ENCODE measurements around the gene TMEM132D. TPM values are rescaled to one million over a fixed set of nuclear protein-coding genes. Genes with fewer than 3 reads are reported as not detected.
A peak's percentile ranks its signal among the peaks of the same experiment; 100 is the strongest.

TMEM132D gene
- total RNA-seq, 1 donor from 2014 or later, result not detected

- no peak overlapping the region for H3K9ac ChIP-seq (ENCODE audit: low read length)
- Mint-ChIP-seq H3K36me3 (ENCODE audit: low read depth, unreplicated experiment) (no peaks in the 10 kb centered on the region), H3K4me3 (ENCODE audit: unreplicated experiment) (no peak overlapping the region), H3K27me3 (ENCODE audit: low read depth, unreplicated experiment) (no peaks in the 10 kb centered on the region), H3K27ac (ENCODE audit: unreplicated experiment) (no peak overlapping the region), H3K4me1 (ENCODE audit: low read depth, unreplicated experiment) (no peaks in the 10 kb centered on the region), H3K9me3 (ENCODE audit: unreplicated experiment) (peaks cover 5% of the 10 kb centered on the region)
- no peaks in the 10 kb centered on the region for H3K27me3 ChIP-seq (ENCODE audit: insufficient read depth, low read length)
- no peaks in the 10 kb centered on the region for H3K79me2 ChIP-seq (ENCODE audit: insufficient read depth, low read length)
- TF ChIP-seq EZH2 (IDR thresholded peaks at IDR 0.05; ENCODE audit: insufficient read depth, low read length) (no peak), CTCF (IDR thresholded peaks at IDR 0.05; ENCODE audit: insufficient read depth, low read depth, low read length) (no peak)
- no peak for FAIRE-seq
- DNase-seq (ENCODE audit: low read depth), result no peak
- no peak overlapping the region for H3K4me3 ChIP-seq (ENCODE audit: insufficient read depth, low read depth, low read length)
- no peaks in the 10 kb centered on the region for H3K9me3 ChIP-seq (ENCODE audit: insufficient read depth, low read depth, low read length)
- no peaks in the 10 kb centered on the region for H4K20me1 ChIP-seq (ENCODE audit: insufficient read depth, low read length)
- H2AFZ ChIP-seq (ENCODE audit: low read depth, low read length), result no peak overlapping the region
- no peak overlapping the region for H3K4me2 ChIP-seq (ENCODE audit: low read length)
- H3K4me1 ChIP-seq (ENCODE audit: insufficient read depth, low read length), result no peaks in the 10 kb centered on the region
- H3K36me3 ChIP-seq (ENCODE audit: insufficient read depth, low read length), result no peaks in the 10 kb centered on the region
- no peak overlapping the region for H3K27ac ChIP-seq (ENCODE audit: low read depth, low read length)
These were observed 416.9 kb downstream of the TMEM132D start for GRCh38 chr12:129486931-129487330.

GRCh38 chr12:129483111-129483893 lies 420.5 kb downstream of the TMEM132D start:
- Histone ChIP-seq H3K9me3 (ENCODE audit: insufficient read depth, low read depth, low read length) (no peaks in the 10 kb centered on the region), H2AFZ (ENCODE audit: low read depth, low read length) (no peak overlapping the region), H4K20me1 (ENCODE audit: insufficient read depth, low read length) (no peaks in the 10 kb centered on the region), H3K4me1 (ENCODE audit: insufficient read depth, low read length) (no peaks in the 10 kb centered on the region), H3K9ac (ENCODE audit: low read length) (no peak overlapping the region), H3K4me2 (ENCODE audit: low read length) (peak overlapping the region; percentile 4), H3K79me2 (ENCODE audit: insufficient read depth, low read length) (no peaks in the 10 kb centered on the region), H3K36me3 (ENCODE audit: insufficient read depth, low read length) (no peaks in the 10 kb centered on the region), H3K27me3 (ENCODE audit: insufficient read depth, low read length) (no peaks in the 10 kb centered on the region), H3K4me3 (ENCODE audit: insufficient read depth, low read depth, low read length) (no peak overlapping the region), H3K27ac (ENCODE audit: low read depth, low read length) (no peak overlapping the region)
- H3K4me3 Mint-ChIP-seq (ENCODE audit: unreplicated experiment), result no peak overlapping the region
- H3K36me3 Mint-ChIP-seq (ENCODE audit: low read depth, unreplicated experiment), result no peaks in the 10 kb centered on the region
- no peak overlapping the region for H3K27ac Mint-ChIP-seq (ENCODE audit: unreplicated experiment)
- H3K27me3 Mint-ChIP-seq (ENCODE audit: low read depth, unreplicated experiment), result no peaks in the 10 kb centered on the region
- no peaks in the 10 kb centered on the region for H3K4me1 Mint-ChIP-seq (ENCODE audit: low read depth, unreplicated experiment)
- H3K9me3 Mint-ChIP-seq (ENCODE audit: unreplicated experiment), result peaks cover 12% of the 10 kb centered on the region
- TF ChIP-seq EZH2 (IDR thresholded peaks at IDR 0.05; ENCODE audit: insufficient read depth, low read length) (no peak), CTCF (IDR thresholded peaks at IDR 0.05; ENCODE audit: insufficient read depth, low read depth, low read length) (no peak)
- DNase-seq (ENCODE audit: low read depth), result no peak
- FAIRE-seq, result no peak

- H3K4me3 ChIP-seq (ENCODE audit: insufficient read depth, low read depth, low read length), result no peak overlapping the region
- H4K20me1 ChIP-seq (ENCODE audit: insufficient read depth, low read length), result no peaks in the 10 kb centered on the region
- Mint-ChIP-seq H3K27ac (ENCODE audit: unreplicated experiment) (no peak overlapping the region), H3K9me3 (ENCODE audit: unreplicated experiment) (peaks cover 11% of the 10 kb centered on the region), H3K4me3 (ENCODE audit: unreplicated experiment) (no peak overlapping the region), H3K36me3 (ENCODE audit: low read depth, unreplicated experiment) (no peaks in the 10 kb centered on the region), H3K4me1 (ENCODE audit: low read depth, unreplicated experiment) (no peaks in the 10 kb centered on the region), H3K27me3 (ENCODE audit: low read depth, unreplicated experiment) (no peaks in the 10 kb centered on the region)
- no peaks in the 10 kb centered on the region for H3K79me2 ChIP-seq (ENCODE audit: insufficient read depth, low read length)
- FAIRE-seq (no peak), DNase-seq (ENCODE audit: low read depth) (no peak)
- H2AFZ ChIP-seq (ENCODE audit: low read depth, low read length), result no peak overlapping the region
- H3K36me3 ChIP-seq (ENCODE audit: insufficient read depth, low read length), result no peaks in the 10 kb centered on the region
- H3K9ac ChIP-seq (ENCODE audit: low read length), result no peak overlapping the region
- H3K4me2 ChIP-seq (ENCODE audit: low read length), result no peak overlapping the region
- H3K9me3 ChIP-seq (ENCODE audit: insufficient read depth, low read depth, low read length), result no peaks in the 10 kb centered on the region
- H3K27ac ChIP-seq (ENCODE audit: low read depth, low read length), result no peak overlapping the region
- H3K4me1 ChIP-seq (ENCODE audit: insufficient read depth, low read length), result no peaks in the 10 kb centered on the region
- TF ChIP-seq EZH2 (IDR thresholded peaks at IDR 0.05; ENCODE audit: insufficient read depth, low read length), result no peak
- TF ChIP-seq CTCF (IDR thresholded peaks at IDR 0.05; ENCODE audit: insufficient read depth, low read depth, low read length), result no peak
- no peaks in the 10 kb centered on the region for H3K27me3 ChIP-seq (ENCODE audit: insufficient read depth, low read length)
These were observed 421.9 kb downstream of the TMEM132D start for GRCh38 chr12:129481921-129482320.

Data from astrocyte (in vitro differentiated cells and primary cell).